H9 (cell line): ENCODE data around the gene KCNIP4. TPM values are rescaled to one million over a fixed set of nuclear protein-coding genes. Genes with fewer than 3 reads are reported as not detected.

ENCODE experiments used
- DNase-seq: peaks from one replicate; pipeline ENCODE4 v3.0.0-alpha.2; 2017
- H2AFZ ChIP-seq: one replicate; pipeline ENCODE4 v1.6.1; 2013; ENCODE audit warnings: mild to moderate bottlenecking, low read length, control low read depth, moderate library complexity
- H2AK5ac ChIP-seq: 2 replicates; pipeline ENCODE4 v1.6.1; 2013; ENCODE audit warnings: low read length, control low read depth, mixed read lengths; ENCODE audit not compliant: insufficient read length
- H2BK120ac ChIP-seq: one replicate; pipeline ENCODE4 v1.6.1; 2013; ENCODE audit warnings: low read depth, mild to moderate bottlenecking, low read length, control low read depth, inconsistent platforms; ENCODE audit not compliant: poor library complexity, severe bottlenecking
- H2BK12ac ChIP-seq: 2 replicates; pipeline ENCODE4 v1.6.1; 2013; ENCODE audit warnings: low read length, control low read depth, mixed read lengths, low read depth; ENCODE audit not compliant: insufficient read length
- H2BK15ac ChIP-seq: 2 replicates; pipeline ENCODE4 v1.6.1; 2013; ENCODE audit warnings: low read depth, low read length, control low read depth
- H2BK20ac ChIP-seq: one replicate; pipeline ENCODE4 v1.6.1; 2013; ENCODE audit warnings: low read depth, mild to moderate bottlenecking, low read length, control low read depth, inconsistent platforms; ENCODE audit not compliant: poor library complexity, severe bottlenecking
- H2BK5ac ChIP-seq: 2 replicates; pipeline ENCODE4 v1.6.1; 2013; ENCODE audit warnings: low read length, control low read depth, mixed read lengths; ENCODE audit not compliant: insufficient read length
- H3K14ac ChIP-seq: 2 replicates; pipeline ENCODE4 v1.6.1; 2013; ENCODE audit warnings: low read length, control low read depth; ENCODE audit not compliant: insufficient read depth
- H3K18ac ChIP-seq: 2 replicates; pipeline ENCODE4 v1.6.1; 2013; ENCODE audit warnings: low read depth, mild to moderate bottlenecking, mixed read lengths, low read length, control low read depth; ENCODE audit not compliant: insufficient read length
- H3K23ac ChIP-seq: 2 replicates; pipeline ENCODE4 v1.6.1; 2013; ENCODE audit warnings: low read length, control low read depth, mixed read lengths, low read depth; ENCODE audit not compliant: insufficient read length
- H3K23me2 ChIP-seq: 2 replicates; pipeline ENCODE4 v1.6.1; 2013; ENCODE audit warnings: low read depth, mild to moderate bottlenecking, mixed read lengths, low read length, control low read depth; ENCODE audit not compliant: insufficient read length, poor library complexity, severe bottlenecking
- H3K27ac ChIP-seq: 2 replicates; pipeline ENCODE4 v1.5.1; 2013; ENCODE audit warnings: low read length, control low read depth, mixed read lengths, low read depth; ENCODE audit not compliant: insufficient read length
- H3K27me3 ChIP-seq: 2 replicates; pipeline ENCODE4 v1.6.1; 2013; ENCODE audit warnings: low read length, control low read depth, inconsistent platforms; ENCODE audit not compliant: insufficient read depth
- H3K4ac ChIP-seq: 2 replicates; pipeline ENCODE4 v1.6.1; 2013; ENCODE audit warnings: low read depth, mild to moderate bottlenecking, control low read depth, inconsistent platforms, low read length, moderate library complexity
- H3K4me1 ChIP-seq: 2 replicates; pipeline ENCODE4 v1.6.1; 2013; ENCODE audit warnings: low read length, control low read depth, inconsistent platforms; ENCODE audit not compliant: insufficient read depth
- H3K4me2 ChIP-seq: 2 replicates; pipeline ENCODE4 v1.6.1; 2013; ENCODE audit warnings: low read length, control low read depth, mixed read lengths; ENCODE audit not compliant: insufficient read length, insufficient read depth
- H3K56ac ChIP-seq: 2 replicates; pipeline ENCODE4 v1.6.1; 2013; ENCODE audit warnings: low read depth, mild to moderate bottlenecking, mixed read lengths, low read length, control low read depth; ENCODE audit not compliant: insufficient read length
- H3K79me1 ChIP-seq: 2 replicates; pipeline ENCODE4 v1.6.1; 2013; ENCODE audit warnings: low read depth, mild to moderate bottlenecking, moderate library complexity, low read length, control low read depth, inconsistent platforms; ENCODE audit not compliant: insufficient read depth, poor library complexity, severe bottlenecking
- H3K79me2 ChIP-seq: 2 replicates; pipeline ENCODE4 v1.6.1; 2013; ENCODE audit warnings: low read length, control low read depth, inconsistent platforms; ENCODE audit not compliant: insufficient read depth
- H3K9ac ChIP-seq: 2 replicates; pipeline ENCODE4 v1.6.1; 2013; ENCODE audit warnings: low read length, control low read depth, mixed read lengths; ENCODE audit not compliant: insufficient read length; ENCODE audit errors: extremely low read depth
- H3K9me3 ChIP-seq: one replicate; pipeline ENCODE4 v1.6.1; 2013; ENCODE audit warnings: low read depth, low read length, inconsistent platforms; ENCODE audit not compliant: control insufficient read depth
- H3T11ph ChIP-seq: one replicate; pipeline ENCODE4 v1.6.1; 2013; ENCODE audit warnings: mild to moderate bottlenecking, low read length, control low read depth, inconsistent platforms
- H4K20me1 ChIP-seq: one replicate; pipeline ENCODE4 v1.6.1; 2013; ENCODE audit not compliant: control insufficient read depth, insufficient read length, insufficient read depth
- H4K5ac ChIP-seq: 2 replicates; pipeline ENCODE4 v1.6.1; 2013; ENCODE audit warnings: low read depth, mild to moderate bottlenecking, mixed read lengths, low read length, control low read depth; ENCODE audit not compliant: insufficient read length
- H4K8ac ChIP-seq: replicated peaks from 2 replicates; pipeline ENCODE4 v1.6.1; 2013; ENCODE audit warnings: low read length, control low read depth, mixed read lengths, low read depth; ENCODE audit not compliant: insufficient read length
- H4K91ac ChIP-seq: 2 replicates; pipeline ENCODE4 v1.6.1; 2013; ENCODE audit warnings: low read depth, mild to moderate bottlenecking, moderate library complexity, mixed read lengths, low read length, control low read depth; ENCODE audit not compliant: insufficient read length
- H3K27ac Mint-ChIP-seq, 3 experiments: 2 replicates in 2 of 3; 3 replicates in 1 of 3; pipeline ENCODE4 v1.8.0; 2020 to 2021; ENCODE audit warnings: mixed read lengths in 3 of 3, mild to moderate bottlenecking in 1 of 3, moderate library complexity in 1 of 3
- H3K27me3 Mint-ChIP-seq: 2 replicates; pipeline ENCODE4 v1.8.0; 2021; ENCODE audit warnings: low read depth, mild to moderate bottlenecking, moderate library complexity, mixed read lengths
- H3K36me3 Mint-ChIP-seq, 3 experiments: 2 replicates in 2 of 3; 3 replicates in 1 of 3; pipeline ENCODE4 v1.8.0; 2020 to 2021; ENCODE audit warnings: low read depth in 3 of 3, mixed read lengths in 3 of 3; ENCODE audit not compliant: insufficient read depth in 1 of 3
- H3K4me1 Mint-ChIP-seq, 2 experiments: 2 replicates each; pipeline ENCODE4 v1.8.0; 2020; ENCODE audit warnings: mixed read lengths in 2 of 2
- H3K4me3 Mint-ChIP-seq, 2 experiments: 2 replicates in 1 of 2; 3 replicates in 1 of 2; pipeline ENCODE4 v1.8.0; 2020 to 2021; ENCODE audit warnings: mild to moderate bottlenecking in 2 of 2, mixed read lengths in 2 of 2, moderate library complexity in 1 of 2
- H3K9me3 Mint-ChIP-seq, 2 experiments: 2 replicates in 1 of 2; 3 replicates in 1 of 2; pipeline ENCODE4 v1.8.0; 2020; ENCODE audit warnings: mild to moderate bottlenecking in 2 of 2, mixed read lengths in 2 of 2, moderate library complexity in 1 of 2
- CTCF ChIP-seq: fragments of 200-600 bp; sonication (generic); conservative IDR thresholded peaks from 3 replicates; pipeline ENCODE4 v1.8.0; 2021; ENCODE audit warnings: antibody characterized with exemption, mild to moderate bottlenecking
- WGBS: extraction: QIAGEN DNeasy Blood & Tissue Kit; methylation state at CpG from one replicate; pipeline ENCODE4 v1.1.7; 2013; ENCODE audit warnings: missing lambda C conversion rate, low lambda C conversion rate, mixed read lengths; ENCODE audit not compliant: insufficient read length; ENCODE audit errors: extremely low coverage; 5-methylcytosine and 5-hydroxymethylcytosine counted together
- total RNA-seq: library from RNA; stranded (reverse); gene quantifications from 2 replicates; pipeline ENCODE4 v1.2.1, GENCODE V29; 2021

KCNIP4 gene
- total RNA-seq, 1 experiment from 2014 or later: not detected

GRCh38 chr4:20925176-20925575 lies 1023.4 kb downstream of the KCNIP4 start:
- Mint-ChIP-seq H3K4me3 (no peak overlapping the region), H3K36me3 (no peaks in the 10 kb centered on the region), H3K4me1 (peaks cover 5 to 9% of the 10 kb centered on the region in 2 experiments; a peak in 3 of 4 replicates), H3K9me3 (no peaks in the 10 kb centered on the region), H3K27ac (no peak overlapping the region), H3K27me3 (no peaks in the 10 kb centered on the region)
- Histone ChIP-seq H2BK12ac (no peak overlapping the region), H3K27me3 (no peaks in the 10 kb centered on the region), H3K9ac (no peak overlapping the region), H3K18ac (no peak overlapping the region), H3K79me1 (no peaks in the 10 kb centered on the region), H3K4ac (no peak overlapping the region), H2AK5ac (no peak overlapping the region), H3K9me3 (no peaks in the 10 kb centered on the region), H2AFZ (no peak overlapping the region), H2BK5ac (no peak overlapping the region), H3T11ph (no peak overlapping the region), H4K20me1 (no peaks in the 10 kb centered on the region), H3K4me2 (no peak overlapping the region), H2BK120ac (no peak overlapping the region), H3K14ac (no peak overlapping the region), H2BK20ac (no peak overlapping the region), H3K4me1 (no peaks in the 10 kb centered on the region), H2BK15ac (no peak overlapping the region), H4K8ac (no peak overlapping the region), H3K56ac (no peak overlapping the region), H3K23ac (no peak overlapping the region), H4K5ac (no peak overlapping the region), H4K91ac (no peak overlapping the region), H3K23me2 (no peaks in the 10 kb centered on the region), H3K27ac (no peak overlapping the region), H3K79me2 (no peaks in the 10 kb centered on the region)
- WGBS: no CpG with 5 or more reads among the region's 4 CpGs
- TF ChIP-seq CTCF: no peak
- DNase-seq: no peak
